Sigmoid colon (tissue), 7 donors: ENCODE data around the gene LINC00305. TPM values are rescaled to one million over a fixed set of nuclear protein-coding genes. Genes with fewer than 3 reads are reported as not detected.

Experiments used
- DNase-seq: peaks from one replicate; pipeline ENCODE4 v3.0.0-alpha.2; 2019
- H3K27ac ChIP-seq, 4 donors: fragments of 200-600 bp; sonication (generic); one replicate each; pipeline ENCODE4 v1.5.1; 2016 to 2019; ENCODE audit warnings: mild to moderate bottlenecking in 1 of 4
- H3K27me3 ChIP-seq, 3 donors: fragments of 200-600 bp; sonication (generic); one replicate each; pipeline ENCODE4 v1.5.1; 2019; ENCODE audit warnings: mild to moderate bottlenecking in 1 of 3
- H3K36me3 ChIP-seq, 4 donors: fragments of 200-600 bp; sonication (generic); one replicate each; pipeline ENCODE4 v1.5.1; 2016 to 2019
- H3K4me1 ChIP-seq, 4 donors: fragments of 200-600 bp; sonication (generic); one replicate each; pipeline ENCODE4 v1.5.1; 2017 to 2019
- H3K4me3 ChIP-seq, 4 donors: fragments of 200-600 bp; sonication (generic); one replicate each; pipeline ENCODE4 v1.5.1; 2017 to 2019; ENCODE audit warnings: mild to moderate bottlenecking in 2 of 4, moderate library complexity in 1 of 4
- H3K9me3 ChIP-seq, 4 donors: fragments of 200-600 bp in 3 of 4; sonication (generic) in 3 of 4; one replicate each; pipeline versions ENCODE4 v1.5.1 to v1.6.1; 2013 to 2019
- CTCF ChIP-seq, 4 experiments: fragments of 450-650 bp in 3 of 4; fragments of 200-600 bp in 1 of 4; IDR thresholded peaks; one replicate each; pipeline ENCODE4 v1.5.1; 2016 to 2019; ENCODE audit warnings: antibody characterized with exemption in 4 of 4, mild to moderate bottlenecking in 3 of 4, moderate library complexity in 2 of 4
- EP300 ChIP-seq, 4 donors: sonication (generic); formaldehyde crosslinking; IDR thresholded peaks; one replicate each; pipeline ENCODE4 v1.6.1; 2017; ENCODE audit warnings: antibody characterized with exemption in 4 of 4
- POLR2A ChIP-seq, 2 donors: fragments of 450-650 bp; IDR thresholded peaks; one replicate each; pipeline ENCODE4 v1.6.1; 2016; ENCODE audit warnings: antibody characterized with exemption in 2 of 2, mild to moderate bottlenecking in 2 of 2, moderate library complexity in 2 of 2
- POLR2AphosphoS5 ChIP-seq, 4 donors: sonication (generic); formaldehyde crosslinking; IDR thresholded peaks; one replicate each; pipeline ENCODE4 v1.6.1; 2017; ENCODE audit warnings: antibody characterized with exemption in 4 of 4
- WGBS, 2 donors: extraction: QIAGEN DNeasy Blood & Tissue Kit; methylation state at CpG; one replicate each; pipeline ENCODE4 v1.1.7; 2013; 5-methylcytosine and 5-hydroxymethylcytosine counted together
- intact Hi-C: fragments of 100-400 bp; cut with DNase I; formaldehyde crosslinking; loops from one replicate; pipeline ENCODE4 v1.15.1; 2023
- polyA plus RNA-seq, 3 donors: library from polyadenylated mRNA; stranded (reverse); fragments of 200-250 nt; gene quantifications; one replicate each; pipeline ENCODE4 v1.2.3, GENCODE V29; 2013
- total RNA-seq, 4 donors: library from RNA; depleted of rRNA; stranded (reverse); fragments of >200 nt; gene quantifications; one replicate each; pipeline ENCODE4 v1.1.0, GENCODE V29; 2016
- donor health status: healthy with polysubstance abuse.
- donor health status: Bipolar disorder and iron deficiency.
- donor health status: healthy.

The LINC00305 gene
- total and polyA plus RNA-seq, 7 donors, result not detected

- no peak overlapping the region for H3K27ac ChIP-seq
Observed at GRCh38 chr18:64137914-64138313, 11.0 kb downstream of the LINC00305 start.

GRCh38 chr18:64134044-64134747, 14.7 kb downstream of the LINC00305 start:
- H3K4me1 ChIP-seq, result no peaks in the 10 kb centered on the region
- no peak for DNase-seq
- intact Hi-C loops, result no loop called here
- H3K36me3 ChIP-seq, result no peaks in the 10 kb centered on the region
- no peaks in the 10 kb centered on the region for H3K27me3 ChIP-seq
- H3K27ac ChIP-seq, result no peak overlapping the region
- no peak for TF ChIP-seq POLR2AphosphoS5 (IDR thresholded peaks at IDR 0.05)
- no peak for TF ChIP-seq EP300 (IDR thresholded peaks at IDR 0.05)
- no peak for TF ChIP-seq POLR2A (IDR thresholded peaks at IDR 0.05)
- no peak for TF ChIP-seq CTCF (IDR thresholded peaks at IDR 0.05)
- no peaks in the 10 kb centered on the region for H3K9me3 ChIP-seq
- no peak overlapping the region for H3K4me3 ChIP-seq
- 68 to 82% methylated on average over 6 of the region's 6 CpGs for WGBS, 2 donors

More at GRCh38 chr18:64137914-64138313, 11.0 kb downstream of the LINC00305 start:
- no peak overlapping the region for H3K4me3 ChIP-seq
- TF ChIP-seq EP300 (IDR thresholded peaks at IDR 0.05) (no peak), CTCF (IDR thresholded peaks at IDR 0.05) (no peak), POLR2A (IDR thresholded peaks at IDR 0.05) (no peak), POLR2AphosphoS5 (IDR thresholded peaks at IDR 0.05) (no peak)
- H3K4me1 ChIP-seq, result no peaks in the 10 kb centered on the region
- 74 to 85% methylated on average over 1 of the region's 1 CpG for WGBS, 2 donors
- intact Hi-C loops, result no loop called here
- DNase-seq, result no peak
- no peaks in the 10 kb centered on the region for H3K9me3 ChIP-seq
- no peaks in the 10 kb centered on the region for H3K36me3 ChIP-seq
- H3K27me3 ChIP-seq, result no peaks in the 10 kb centered on the region

- 68 to 81% methylated on average over 2 of the region's 2 CpGs for WGBS, 2 donors
- Histone ChIP-seq H3K27ac (no peak overlapping the region), H3K4me1 (no peaks in the 10 kb centered on the region), H3K36me3 (no peaks in the 10 kb centered on the region), H3K27me3 (no peaks in the 10 kb centered on the region), H3K9me3 (no peaks in the 10 kb centered on the region), H3K4me3 (no peak overlapping the region)
- intact Hi-C loops, result no loop called here
- TF ChIP-seq EP300 (IDR thresholded peaks at IDR 0.05) (no peak), POLR2AphosphoS5 (IDR thresholded peaks at IDR 0.05) (no peak), CTCF (IDR thresholded peaks at IDR 0.05) (no peak), POLR2A (IDR thresholded peaks at IDR 0.05) (no peak)
- DNase-seq, result no peak
Observed at GRCh38 chr18:64132871-64133270, 16.0 kb downstream of the LINC00305 start.

- intact Hi-C loops, result no loop called here
- Histone ChIP-seq H3K9me3 (no peaks in the 10 kb centered on the region), H3K4me1 (no peaks in the 10 kb centered on the region), H3K36me3 (no peaks in the 10 kb centered on the region), H3K27ac (no peak overlapping the region), H3K27me3 (no peaks in the 10 kb centered on the region), H3K4me3 (no peak overlapping the region)
- WGBS, 2 donors, result 94% methylated on average over 2 of the region's 2 CpGs
- no peak for TF ChIP-seq POLR2AphosphoS5 (IDR thresholded peaks at IDR 0.05)
- TF ChIP-seq EP300 (IDR thresholded peaks at IDR 0.05), result no peak
- TF ChIP-seq POLR2A (IDR thresholded peaks at IDR 0.05), result no peak
- TF ChIP-seq CTCF (IDR thresholded peaks at IDR 0.05), result no peak
- DNase-seq, result no peak
Observed at GRCh38 chr18:64131314-64131713, 17.6 kb downstream of the LINC00305 start.

GRCh38 chr18:64127172-64127571, 21.7 kb downstream of the LINC00305 start:
- Histone ChIP-seq H3K4me1 (no peaks in the 10 kb centered on the region), H3K36me3 (no peaks in the 10 kb centered on the region), H3K4me3 (no peak overlapping the region), H3K9me3 (no peaks in the 10 kb centered on the region), H3K27ac (no peak overlapping the region), H3K27me3 (no peaks in the 10 kb centered on the region)
- DNase-seq, result no peak
- WGBS, 2 donors, result 70 to 83% methylated on average over 2 of the region's 2 CpGs
- TF ChIP-seq CTCF (IDR thresholded peaks at IDR 0.05), result no peak
- intact Hi-C loops, result no loop called here
